OCI-M2 (cell line): ENCODE results near the gene RALGPS1.
"Not testable (repeated sequence)": the region's sequence is repeated elsewhere in the genome, so short reads cannot be mapped to it uniquely, and the experiment has no call there.

Source experiments
- DNase-seq: peaks from one replicate; lab custom pipeline; 2025; ENCODE audit not compliant: unreplicated experiment; lab: John Stamatoyannopoulos, UW

RALGPS1 gene

DNA sequence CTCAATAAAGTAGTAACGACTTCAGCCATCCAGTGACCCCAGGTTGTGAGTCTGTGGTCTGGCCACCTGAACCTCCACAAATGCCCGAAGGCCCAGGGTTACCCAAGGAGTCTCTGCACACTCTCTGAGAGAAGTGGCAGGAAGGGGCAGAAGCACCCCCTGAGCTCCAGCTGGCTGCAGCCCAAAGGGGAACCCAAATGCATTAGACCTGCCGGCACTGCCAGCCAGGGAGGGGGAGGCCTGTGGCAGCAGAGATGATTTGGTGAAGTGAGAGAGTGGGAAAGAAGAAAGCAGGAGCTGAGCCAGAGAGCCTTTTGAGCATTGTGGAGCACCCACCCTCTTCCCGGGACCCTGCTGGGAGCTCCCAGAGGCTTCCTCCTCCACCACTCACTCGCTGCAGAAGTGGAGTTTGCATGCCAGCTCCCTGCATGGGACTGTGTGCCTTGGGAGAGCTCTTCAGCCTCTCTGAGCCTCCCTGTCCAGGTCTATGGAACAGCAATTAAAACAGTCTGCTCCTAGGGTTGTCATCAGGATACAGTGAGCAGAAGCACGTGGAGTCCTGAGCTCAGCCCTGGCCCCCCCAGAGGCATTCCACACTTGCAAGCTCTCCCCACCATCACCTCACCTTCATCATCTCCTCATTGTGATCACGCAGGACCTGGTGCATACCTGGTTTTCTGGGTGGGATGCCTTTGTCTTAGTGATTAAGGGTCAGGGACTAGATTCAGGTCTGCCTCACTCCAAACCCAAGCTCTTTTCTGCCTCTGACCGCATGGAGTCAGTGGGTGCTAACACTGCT lies 221.7 kb downstream of the RALGPS1 start:
- DNase-seq: no peak

DNA sequence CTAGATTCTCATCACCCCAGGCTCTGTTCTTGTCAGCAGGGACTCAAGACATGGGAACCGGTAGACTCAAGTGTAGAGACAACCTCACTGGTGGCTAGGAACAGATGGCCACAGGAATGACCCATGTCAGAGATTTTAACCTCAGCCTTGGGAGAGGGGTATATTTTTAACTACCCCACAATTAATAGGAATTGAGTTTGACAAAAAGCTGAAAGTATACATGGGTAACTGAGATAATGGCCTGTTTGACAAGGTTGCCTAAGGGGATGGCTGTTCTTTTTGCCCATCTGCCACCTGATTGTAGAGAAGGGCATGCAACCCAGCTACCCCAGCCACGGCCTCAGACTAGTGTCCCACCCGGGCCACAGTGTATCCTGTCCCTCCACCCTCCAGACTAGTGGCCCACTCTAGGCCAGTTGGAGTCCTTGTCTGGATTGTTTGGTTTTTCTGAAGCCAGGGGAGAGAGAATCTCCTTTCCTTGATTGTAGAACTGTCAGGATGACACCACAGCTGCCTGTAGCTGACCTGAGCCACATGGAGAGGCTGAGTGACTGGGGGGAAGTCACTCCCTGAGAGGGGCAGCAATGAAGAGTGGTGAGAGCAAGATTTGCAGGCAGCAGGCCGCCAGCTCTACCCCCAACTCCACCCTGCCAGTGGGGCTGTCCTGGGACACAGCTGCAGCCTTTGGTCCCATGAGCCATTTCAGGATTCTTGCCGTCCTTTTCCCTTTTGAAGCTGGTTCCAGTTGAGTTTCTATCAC lies 222.5 kb downstream of the RALGPS1 start:
- no peak for DNase-seq

DNA sequence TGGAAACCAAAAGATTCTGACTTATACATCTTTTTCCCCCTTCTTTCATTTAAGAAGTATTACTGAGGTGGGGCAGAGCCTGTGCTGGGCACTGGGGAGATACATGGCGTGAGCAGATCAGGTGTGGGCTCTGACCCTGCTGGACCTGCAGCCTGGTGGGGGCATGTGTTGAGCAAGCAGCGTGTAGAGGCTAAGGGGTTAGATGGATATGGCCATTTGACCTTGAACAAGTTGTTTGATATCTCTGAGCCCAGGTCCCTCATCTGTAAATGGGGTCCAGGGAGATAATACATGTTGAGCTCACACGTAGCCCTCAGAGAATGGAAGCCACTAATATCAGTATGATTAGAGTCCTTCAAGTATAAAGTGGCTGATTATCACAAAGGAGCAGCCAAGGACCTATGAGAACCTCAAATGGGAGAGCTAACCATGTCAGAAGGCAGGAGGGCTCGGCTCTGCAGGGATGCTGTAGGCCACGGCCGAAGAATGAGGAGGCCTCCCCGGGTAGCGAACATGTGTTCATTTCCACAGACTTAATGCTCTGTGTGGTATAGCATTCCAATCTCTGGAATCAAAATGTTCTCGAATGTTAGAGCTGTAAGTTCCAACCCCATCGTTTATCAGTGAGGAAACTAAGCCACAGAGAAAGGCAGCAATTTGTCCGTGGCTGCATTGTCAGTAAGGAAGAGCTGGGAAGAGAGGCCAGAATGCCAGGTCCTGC lies 223.2 kb downstream of the RALGPS1 start:
- no peak for DNase-seq

DNA sequence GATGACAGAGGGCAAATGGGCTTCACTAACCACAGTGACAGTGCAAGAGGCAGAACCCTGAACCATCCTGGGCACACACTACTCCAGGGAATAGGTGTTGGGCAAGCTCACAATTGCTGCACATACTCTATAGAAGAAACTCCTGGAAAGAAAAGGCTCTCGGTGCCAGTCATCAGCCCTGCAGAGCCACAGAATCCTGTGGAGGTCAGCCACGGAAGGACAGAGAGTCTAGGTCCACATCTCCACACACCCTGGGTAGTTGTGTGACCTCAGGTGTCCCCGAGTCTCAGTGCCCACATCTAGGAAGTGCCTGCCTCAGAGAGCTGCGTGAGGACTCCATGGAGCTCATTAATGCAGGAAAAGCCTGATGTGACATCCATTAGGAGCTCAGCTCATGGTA lies 223.9 kb downstream of the RALGPS1 start:
- no peak for DNase-seq

DNA sequence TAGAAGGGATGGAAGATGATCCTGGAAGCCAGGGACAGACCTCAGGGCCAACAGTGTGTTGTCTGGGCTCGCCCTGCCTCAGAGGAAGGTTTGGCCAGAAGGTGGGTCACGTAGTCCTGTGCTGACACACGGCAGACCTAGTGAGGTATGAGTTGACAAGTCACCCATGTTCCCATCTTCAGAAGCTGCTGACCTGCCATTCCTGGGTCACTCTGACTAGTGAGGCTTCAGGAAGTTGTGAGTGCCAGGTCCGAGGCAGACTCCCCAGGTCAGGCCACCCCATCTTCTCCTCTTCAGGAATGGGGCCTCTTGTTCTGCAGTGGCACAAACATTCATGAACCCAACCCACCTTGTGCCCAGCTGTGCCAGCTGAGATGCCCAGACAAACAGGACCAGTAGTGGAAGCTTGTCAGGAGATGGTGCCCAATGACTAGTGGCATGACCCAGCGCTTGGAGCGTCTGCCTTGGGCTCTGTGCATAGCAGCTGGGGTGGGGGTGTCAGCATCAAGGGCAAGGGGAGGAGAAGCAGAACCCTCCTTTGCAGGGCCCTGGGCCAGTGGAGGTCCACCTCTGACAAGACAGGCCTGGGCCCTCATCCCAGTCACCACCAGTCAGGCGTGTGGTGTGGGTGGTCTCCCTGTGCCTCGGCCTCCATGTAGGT lies 224.6 kb downstream of the RALGPS1 start:
- DNase-seq: no peak

DNA sequence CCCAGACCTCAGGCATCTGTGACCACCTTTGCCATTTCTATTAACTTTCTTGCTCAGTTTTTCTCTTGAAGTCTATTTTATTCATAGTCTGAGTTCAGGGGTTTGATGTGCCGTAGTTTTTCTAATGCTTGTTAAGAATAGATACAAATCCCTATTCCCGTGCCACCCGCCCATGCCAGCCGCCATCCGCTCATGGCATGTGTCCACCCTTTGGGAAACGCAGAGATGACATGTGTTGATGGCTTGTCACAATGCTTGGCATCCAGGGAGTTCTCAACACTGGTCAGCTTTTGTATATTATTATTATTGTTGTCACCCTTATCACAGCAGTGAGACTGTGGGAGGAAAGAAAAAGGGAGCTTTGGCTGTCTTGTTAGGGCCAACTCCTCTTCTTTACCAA lies 225.2 kb downstream of the RALGPS1 start:
- DNase-seq: no peak

DNA sequence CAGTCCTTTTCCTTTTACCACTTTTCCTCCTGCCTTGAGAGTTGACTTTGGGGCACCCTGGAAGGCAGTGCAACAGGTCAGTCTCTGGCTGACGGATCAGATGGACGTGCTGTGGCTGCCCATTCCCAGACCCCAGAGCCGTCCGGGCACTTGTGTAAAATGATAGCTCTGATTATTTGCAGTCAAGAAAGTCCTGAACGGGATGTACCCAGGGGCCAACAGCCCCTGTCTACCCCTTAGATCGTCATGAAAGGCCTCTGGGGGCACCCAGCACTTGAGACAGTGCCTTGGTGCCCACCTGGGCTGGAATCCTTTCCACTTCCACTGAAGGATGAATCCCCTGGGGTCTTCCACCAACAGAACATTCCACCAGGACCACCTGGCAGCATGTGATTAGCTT lies 225.6 kb downstream of the RALGPS1 start:
- DNase-seq: no peak

DNA sequence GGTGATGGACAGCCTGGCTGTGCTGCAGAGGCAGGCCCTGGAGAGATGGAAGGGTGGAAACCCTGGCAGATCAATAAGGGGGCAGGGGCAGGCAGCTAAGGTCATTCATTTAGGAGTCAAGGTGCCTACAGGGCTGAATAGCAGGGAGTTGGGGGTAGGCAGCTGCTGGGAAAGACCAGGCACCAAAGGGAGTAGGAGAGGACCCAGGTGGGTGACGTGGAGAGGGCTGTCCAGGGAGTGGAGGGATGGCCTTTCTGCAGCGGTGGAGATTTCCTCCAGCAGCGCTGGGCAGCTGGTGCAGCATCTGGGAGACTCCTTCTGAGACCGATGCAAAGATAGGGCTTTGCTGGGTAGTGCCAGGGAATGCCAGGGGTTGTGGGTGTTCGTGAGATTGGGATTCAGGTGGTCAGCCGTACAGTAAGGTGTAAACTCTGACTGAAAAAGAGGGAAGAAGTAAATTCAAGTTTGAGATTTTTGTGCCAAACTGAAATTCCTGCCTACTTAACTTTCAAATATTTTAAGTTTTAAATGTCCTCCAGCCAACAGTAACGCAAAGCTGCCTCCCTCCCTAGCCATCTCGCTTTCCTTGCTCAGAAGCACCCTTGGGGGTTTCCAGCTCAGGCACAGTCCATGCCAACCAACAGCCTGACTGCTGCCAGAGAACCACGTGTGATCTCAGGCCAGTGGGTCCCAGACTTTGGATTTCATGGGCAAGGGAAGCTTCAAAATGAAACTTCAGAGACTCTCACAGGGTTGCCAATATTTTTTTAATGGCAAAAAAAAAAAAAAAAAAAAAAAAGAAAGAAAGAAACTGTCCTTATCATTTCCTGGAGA lies 226.5 kb downstream of the RALGPS1 start:
- DNase-seq: no peak

DNA sequence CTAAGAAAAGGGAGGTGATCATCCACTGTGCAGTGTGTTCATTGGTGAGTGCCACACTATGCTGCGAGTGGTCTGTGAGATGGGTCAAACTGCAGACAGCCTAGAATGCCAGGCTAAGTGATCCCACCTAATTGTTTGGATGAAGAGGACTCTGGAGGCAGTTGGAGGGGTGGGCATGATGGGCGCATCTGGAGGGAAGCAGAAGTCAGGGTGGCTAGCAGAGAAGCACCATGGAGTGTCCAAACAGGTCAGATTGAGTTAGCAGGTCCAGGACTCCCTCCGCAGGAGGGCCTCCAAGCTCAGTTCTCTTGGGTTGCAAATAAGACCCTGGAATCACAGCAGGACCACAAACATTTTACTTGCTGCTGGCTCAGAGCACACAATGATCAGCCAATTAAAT lies 227.7 kb downstream of the RALGPS1 start:
- DNase-seq: no peak

DNA sequence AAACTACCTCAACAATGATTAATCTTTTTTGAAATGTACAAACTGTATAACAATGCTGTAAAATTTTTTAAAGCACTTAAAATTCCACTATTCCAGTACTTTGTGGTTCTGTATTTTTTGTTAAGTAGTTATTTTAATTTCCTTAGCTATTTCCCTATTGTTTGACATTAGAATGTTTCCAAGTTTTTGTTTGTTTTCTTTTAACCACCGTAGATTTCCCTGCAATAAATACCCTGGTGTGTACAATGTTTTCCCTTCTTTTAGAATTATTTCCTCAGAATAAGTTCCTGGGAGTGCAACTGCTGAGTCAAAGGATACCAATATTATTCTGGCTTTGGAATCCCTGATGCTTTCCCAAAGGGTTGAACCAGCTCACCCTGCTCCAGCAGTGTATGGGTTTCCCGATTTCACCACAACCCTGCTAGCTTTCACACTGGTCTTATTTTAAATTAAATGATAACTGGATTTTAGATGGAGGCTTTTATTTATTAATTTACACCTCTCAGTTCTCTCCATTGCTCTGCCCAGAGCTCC lies 228.4 kb downstream of the RALGPS1 start:
- no peak for DNase-seq

DNA sequence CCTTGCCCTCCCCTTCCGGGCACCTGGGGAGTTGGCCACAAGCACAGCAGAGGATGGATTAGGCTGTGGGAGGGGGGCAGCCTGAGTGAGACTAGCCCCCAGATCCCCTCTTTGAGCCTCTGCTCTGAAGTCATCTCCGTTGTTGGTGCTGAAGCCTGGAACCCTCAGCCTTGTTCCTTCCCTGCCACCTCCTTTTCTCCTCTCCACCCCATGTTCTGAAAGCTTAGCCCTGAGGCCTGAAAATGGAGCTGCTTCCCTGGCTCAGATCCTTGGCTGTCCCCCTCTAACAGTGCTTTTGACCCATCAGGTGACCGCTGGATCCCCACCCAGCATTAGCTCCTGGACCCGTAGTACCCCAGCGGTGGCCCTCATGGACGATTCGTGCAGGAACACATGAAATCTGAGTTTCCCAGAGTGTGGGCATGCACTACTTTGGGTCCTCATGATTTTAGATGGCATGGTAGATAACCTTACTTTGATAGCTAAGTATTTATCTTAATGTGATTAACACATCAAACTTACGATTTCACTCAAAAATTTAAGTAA lies 229.4 kb downstream of the RALGPS1 start:
- DNase-seq: no peak

DNA sequence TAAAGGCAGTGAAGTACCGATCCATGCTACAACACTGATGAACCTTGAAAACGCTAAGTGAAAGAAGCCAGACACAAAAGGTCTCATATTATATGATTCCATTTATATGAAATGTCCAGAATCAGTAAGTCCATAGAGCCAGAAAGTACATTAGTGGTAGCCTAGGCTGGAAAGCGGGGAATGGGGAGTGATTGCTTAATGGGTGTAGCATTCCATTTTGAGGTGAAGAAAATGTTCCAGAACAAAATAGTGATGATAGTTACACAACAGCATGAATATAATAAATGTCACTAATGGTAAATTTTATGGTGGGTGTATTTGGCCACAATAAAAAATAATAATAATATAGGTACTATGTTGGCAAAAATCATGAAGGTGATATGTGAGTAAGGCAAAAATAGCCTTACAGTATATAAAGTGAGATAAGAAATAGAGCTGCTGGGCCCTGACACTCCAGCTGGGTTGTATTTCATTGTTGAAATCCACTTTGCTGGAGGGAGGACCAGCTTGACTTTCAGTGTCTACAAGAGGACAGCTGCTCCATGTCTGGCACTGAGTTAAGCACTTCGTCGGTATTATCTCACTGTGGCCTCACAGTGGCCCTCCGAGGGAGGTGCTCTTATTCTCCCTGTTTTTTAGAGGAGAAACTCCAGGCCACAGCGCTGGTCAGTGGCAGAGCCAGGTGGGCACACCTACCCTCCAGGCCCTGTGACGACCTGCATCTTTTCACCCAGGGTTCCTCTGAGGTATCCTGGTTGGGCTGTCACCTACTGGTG lies 230.3 kb downstream of the RALGPS1 start:
- DNase-seq: no peak

DNA sequence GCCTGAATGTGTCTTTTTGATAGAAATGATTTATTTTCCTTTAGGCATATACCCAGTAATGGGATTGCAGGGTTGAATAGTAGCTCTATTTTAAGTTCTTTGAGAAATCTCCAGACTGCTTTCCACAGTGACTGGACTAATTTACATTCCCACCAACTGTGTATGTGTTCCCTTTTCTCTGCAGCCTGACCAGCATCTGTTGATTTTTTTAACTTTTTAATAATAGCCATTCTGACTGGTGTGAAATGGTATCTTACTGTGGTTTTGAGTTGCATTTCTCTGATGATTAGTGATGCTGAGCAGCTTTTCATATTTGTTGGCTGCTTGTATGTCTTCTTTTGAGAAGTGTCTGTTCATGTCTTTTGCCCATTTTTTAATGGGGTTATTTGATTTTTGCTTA lies 232.3 kb downstream of the RALGPS1 start:
- not testable (repeated sequence) for DNase-seq

DNA sequence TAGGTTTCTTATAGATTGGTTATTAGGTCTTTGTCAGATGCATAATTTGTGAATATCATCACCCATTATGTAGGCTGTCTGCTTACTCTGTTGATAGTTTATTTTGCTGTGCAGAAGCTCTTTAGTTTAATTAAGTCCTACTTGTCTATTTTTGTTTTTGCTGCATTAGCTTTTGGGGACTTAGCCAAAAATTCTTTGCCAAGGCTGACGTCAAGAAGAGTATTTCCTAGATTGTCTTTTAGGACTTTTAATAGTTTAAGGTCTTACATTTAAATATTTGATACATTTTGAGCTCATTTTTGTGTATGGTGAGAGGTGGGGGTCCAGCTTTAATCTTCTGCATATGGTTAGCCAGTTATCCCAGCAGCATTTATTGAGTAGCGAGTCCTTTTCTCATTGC lies 232.7 kb downstream of the RALGPS1 start:
- no peak for DNase-seq

DNA sequence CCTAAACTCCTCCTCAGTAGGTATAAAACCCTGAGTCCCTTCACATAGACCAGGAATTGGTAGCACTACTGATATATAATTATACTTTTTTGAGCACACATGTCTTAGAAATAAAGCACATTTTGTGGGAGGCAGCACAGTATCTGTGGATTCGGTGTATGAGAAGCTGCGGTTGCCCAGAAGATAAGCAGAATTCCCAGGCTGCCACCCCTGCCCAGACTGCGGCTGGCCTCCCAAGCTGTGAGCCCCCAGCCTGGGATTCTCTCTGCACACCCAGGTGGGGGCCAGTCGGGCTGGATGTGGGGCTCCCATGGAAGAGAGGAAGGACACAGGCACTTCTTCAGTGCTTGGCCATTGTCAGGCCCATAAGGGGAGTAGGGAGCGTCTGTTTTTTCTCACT lies 233.4 kb downstream of the RALGPS1 start:
- no peak for DNase-seq

DNA sequence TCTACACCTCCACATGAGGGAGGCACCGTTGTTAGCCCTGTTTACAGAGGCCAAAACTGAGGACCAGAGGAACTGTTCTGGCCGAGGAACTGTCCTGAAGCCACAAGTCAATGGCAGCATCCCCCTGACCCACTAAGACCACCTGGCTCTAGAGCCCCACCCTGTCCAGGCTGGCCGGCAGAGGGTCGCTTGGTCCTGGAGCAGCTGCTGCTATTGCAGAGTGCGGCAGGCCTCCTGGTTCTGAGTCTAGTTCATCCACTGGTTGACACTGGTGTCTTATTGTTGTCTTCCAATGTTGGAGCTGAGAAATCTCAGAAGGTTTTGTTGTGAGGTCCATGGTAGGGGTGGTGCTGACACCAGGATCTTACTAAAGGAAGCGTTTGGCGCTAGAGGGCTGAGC lies 234.4 kb downstream of the RALGPS1 start:
- no peak for DNase-seq

DNA sequence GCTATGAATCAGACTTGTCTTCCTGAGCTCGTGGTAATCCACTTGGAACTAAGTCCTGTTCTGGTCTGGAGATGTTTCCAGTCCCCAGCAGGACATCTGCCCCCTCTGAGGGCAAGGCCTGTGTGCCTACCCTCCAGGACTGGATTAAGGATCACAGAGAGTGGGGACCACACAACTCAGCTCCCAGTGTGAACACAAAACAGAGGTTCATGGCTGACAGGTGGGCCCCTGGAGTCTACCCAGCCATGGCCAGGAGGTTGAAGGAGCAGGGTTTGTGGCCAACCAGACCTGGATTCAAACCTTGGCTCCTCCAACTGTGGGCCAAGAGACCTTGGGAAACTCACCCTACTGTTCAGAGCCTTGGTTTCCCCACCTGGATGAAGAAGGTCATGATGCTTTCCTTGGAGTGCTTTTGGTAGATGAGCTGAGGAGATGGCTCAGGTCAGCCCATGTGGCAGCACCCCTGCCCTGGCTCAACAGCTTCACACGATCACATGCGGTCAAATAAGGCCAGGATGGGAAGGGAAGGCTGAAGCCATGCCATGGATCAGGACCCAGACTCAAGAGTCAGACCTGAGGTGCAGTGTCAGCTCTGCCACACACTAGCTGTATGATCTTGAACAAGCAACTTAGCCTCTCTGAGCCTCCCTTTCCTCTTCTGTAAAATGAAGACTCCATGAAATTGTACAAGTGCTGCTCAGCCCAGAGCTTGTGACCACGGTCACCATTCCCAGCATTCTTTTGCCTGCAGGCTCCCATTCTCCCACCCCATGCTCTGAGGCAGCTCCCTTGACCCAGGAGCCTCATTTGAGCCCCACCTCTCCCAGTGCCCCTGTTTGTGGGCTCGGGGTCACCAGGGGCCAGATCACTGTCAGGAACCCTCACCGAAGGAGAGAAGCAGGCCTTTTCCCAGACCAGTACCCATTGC lies 235.1 kb downstream of the RALGPS1 start:
- DNase-seq: no peak

DNA sequence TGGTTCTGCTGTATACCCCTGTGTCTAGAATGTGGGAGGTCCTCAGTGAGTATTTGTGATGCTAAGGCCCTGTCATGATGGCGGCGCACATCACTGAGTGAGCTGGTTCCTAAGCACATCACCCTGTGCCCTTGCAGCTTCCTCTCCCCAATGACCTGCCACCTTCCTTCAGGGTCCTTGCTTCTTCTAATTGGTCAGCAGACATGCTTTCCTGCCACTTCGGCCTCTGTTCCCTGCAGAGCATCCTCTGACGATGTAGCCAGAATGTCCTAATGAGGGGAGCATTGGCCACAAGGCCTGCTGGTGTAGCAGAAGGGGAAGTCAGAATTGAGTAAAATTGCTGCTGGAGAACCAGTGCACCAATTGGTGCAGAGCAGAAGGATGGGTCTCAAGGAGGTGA lies 238.9 kb downstream of the RALGPS1 start:
- no peak for DNase-seq
